Measurements from ENCODE around the gene ZFAND5.

The ZFAND5 gene

GRCh38 chr9:72362680-72363139, 2.3 kb downstream of the ZFAND5 start:
- DNase-seq: peak; percentile 11

- no peak for DNase-seq
Measured at GRCh38 chr9:72362118-72362531, 2.9 kb downstream of the ZFAND5 start.

- DNase-seq: no peak
Measured at GRCh38 chr9:72361217-72361616, 3.8 kb downstream of the ZFAND5 start.

- no peak for DNase-seq
Measured at GRCh38 chr9:72360324-72360723, 4.7 kb downstream of the ZFAND5 start.

GRCh38 chr9:72356041-72356582, 8.9 kb downstream of the ZFAND5 start:
- DNase-seq: no peak

GRCh38 chr9:72355153-72355552, 9.9 kb downstream of the ZFAND5 start:
- no peak for DNase-seq

- DNase-seq: no peak
Measured at GRCh38 chr9:72354704-72355103, 10.3 kb downstream of the ZFAND5 start.

- DNase-seq: no peak
Measured at GRCh38 chr9:72353455-72354116, 11.4 kb downstream of the ZFAND5 start.

- DNase-seq: no peak
Measured at GRCh38 chr9:72352911-72353388, 12.1 kb downstream of the ZFAND5 start.

GRCh38 chr9:72351538-72352453, 13.2 kb downstream of the ZFAND5 start:
- DNase-seq: no peak

GRCh38 chr9:72349911-72350310, 15.1 kb downstream of the ZFAND5 start:
- no peak for DNase-seq

- no peak for DNase-seq
Measured at GRCh38 chr9:72349240-72349639, 15.8 kb downstream of the ZFAND5 start.

GRCh38 chr9:72346333-72346732, 18.7 kb downstream of the ZFAND5 start:
- no peak for DNase-seq

- DNase-seq: no peak
Measured at GRCh38 chr9:72338631-72339030, 26.4 kb downstream of the ZFAND5 start.

- DNase-seq: no peak
Measured at GRCh38 chr9:72337286-72337685, 27.7 kb downstream of the ZFAND5 start.

GRCh38 chr9:72334658-72335337, 30.2 kb downstream of the ZFAND5 start:
- DNase-seq: no peak

- DNase-seq: no peak
Measured at GRCh38 chr9:72333709-72334108, 31.3 kb downstream of the ZFAND5 start.

GRCh38 chr9:72333197-72333596, 31.8 kb downstream of the ZFAND5 start:
- DNase-seq: no peak

GRCh38 chr9:72332351-72332750, 32.7 kb downstream of the ZFAND5 start:
- DNase-seq: no peak

- DNase-seq: no peak
Measured at GRCh38 chr9:72327631-72328030, 37.4 kb downstream of the ZFAND5 start.

- no peak for DNase-seq
Measured at GRCh38 chr9:72326641-72327040, 38.4 kb downstream of the ZFAND5 start.

- DNase-seq: no peak
Measured at GRCh38 chr9:72324974-72325373, 40.0 kb downstream of the ZFAND5 start.

- no peak for DNase-seq
Measured at GRCh38 chr9:72322678-72323077, 42.3 kb downstream of the ZFAND5 start.
